HG02840 (cell line): ENCODE measurements around the gene TPCN2.
"Not testable (repeated sequence)": the region's sequence is repeated elsewhere in the genome, so short reads cannot be mapped to it uniquely, and the experiment has no call there.

Source experiments
- ATAC-seq: cut with Tn5 transposase; IDR thresholded peaks from one replicate; pipeline ENCODE4 v1.9.1; 2021; ENCODE audit warnings: mild to moderate bottlenecking, moderate library complexity, moderate number of reproducible peaks; ENCODE audit not compliant: unreplicated experiment, low FRiP score

TPCN2 gene

DNA sequence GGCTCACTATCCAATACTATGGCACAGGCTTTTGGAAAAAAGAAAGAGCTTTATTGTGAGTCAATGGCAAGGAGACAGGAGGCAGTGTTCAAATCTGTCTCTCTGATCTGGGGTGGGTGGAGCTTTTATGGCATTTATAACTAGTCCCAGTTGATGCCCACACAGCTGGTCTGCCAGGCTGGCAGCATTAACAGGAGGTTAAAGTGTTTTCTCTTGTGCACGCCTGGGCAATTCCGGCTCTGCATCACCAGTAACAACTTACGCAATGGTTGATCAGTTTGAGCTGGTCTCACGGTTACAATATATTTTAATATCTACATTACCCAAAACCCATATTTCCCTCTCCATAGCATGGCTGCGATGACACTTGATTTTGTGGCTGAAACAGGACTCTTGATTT is 91.9 kb downstream of the TPCN2 start:
- ATAC-seq, result no peak

DNA sequence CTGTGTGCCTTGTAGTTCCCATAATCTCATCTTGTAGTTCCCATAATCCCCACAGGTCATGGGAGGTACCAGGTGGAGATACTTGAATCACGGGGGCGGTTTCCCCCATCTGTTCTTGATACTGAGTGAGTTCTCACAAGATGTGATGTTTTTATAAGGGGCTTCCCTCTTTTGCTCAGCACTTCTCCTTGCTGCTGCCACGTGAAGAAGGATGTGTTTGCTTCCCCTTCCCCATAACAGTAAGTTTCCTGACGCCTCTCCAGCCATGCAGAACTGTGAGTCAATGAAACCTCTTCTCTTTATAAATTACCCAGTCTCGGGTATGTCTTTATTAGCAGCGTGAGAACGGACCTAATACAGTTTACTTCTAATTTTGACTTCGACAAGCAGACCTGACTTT is 93.0 kb downstream of the TPCN2 start:
- no peak for ATAC-seq

DNA sequence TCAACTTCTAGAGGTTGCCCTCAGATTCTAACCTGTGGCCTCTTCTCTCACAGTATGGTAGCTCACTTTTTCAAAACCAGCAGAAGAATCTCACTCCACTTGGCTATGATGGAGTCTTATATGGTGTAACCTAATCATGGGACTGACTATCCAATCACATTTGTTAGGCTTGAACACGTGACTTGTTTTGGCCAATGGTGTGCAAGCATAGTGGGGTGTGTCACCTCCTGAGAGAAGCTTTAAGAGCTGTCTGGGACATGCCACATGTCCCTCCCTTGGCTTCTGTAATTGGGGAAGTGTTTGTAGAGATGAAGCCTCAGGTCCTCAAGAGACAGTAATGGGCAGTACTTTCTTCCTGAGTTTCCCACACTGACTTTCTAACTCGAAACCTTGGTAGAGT is 94.2 kb downstream of the TPCN2 start:
- no peak for ATAC-seq

DNA sequence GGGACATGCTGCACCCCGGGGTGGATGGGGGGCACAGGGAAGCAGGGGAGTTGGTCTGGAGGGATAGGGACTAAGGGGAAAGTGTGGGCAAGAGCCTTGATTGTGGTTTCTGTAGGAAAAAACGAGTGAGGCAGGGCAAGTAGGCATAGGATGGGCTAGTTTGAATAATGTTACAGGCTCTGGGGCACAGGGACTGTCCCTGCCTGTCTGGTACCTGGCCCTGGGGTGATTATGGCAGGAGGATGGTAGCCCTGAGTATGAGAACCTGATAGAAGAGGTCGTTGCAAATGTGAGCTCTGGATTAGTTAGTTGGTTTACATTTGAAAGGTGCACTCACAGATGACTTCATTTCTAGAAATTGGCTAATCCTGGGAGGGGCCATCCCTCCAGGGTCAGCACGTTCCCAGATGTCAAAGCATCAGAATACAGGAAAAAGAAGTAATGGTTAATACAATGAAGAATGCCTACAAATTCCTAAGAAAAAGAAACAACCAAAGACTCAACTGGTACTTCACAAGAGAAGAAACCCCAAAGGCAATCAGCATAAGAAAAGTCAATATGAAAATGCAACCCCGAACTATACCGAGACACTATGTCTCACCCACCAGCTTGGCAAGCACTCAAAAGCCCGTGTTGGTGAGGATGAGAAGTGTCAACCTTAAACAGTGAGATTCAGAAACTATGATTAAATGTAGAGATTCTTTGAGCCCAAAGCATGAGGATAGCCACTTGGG is 95.8 kb downstream of the TPCN2 start:
- ATAC-seq, result no peak

DNA sequence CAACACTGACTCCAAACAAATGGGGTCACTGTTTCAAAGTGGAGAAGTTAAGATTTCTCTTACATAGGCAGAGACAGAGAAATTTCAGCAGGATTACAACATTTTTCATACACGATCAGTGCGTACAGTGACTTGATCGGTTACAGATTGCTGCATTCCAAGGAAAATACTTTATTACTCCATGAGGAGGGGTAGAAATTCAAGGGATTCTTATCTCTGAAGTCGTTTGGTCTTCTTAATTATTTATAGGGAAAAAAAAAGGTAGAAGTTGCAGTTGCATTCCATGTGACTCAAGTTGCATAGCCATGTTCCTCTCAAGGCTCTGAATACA is 96.3 kb downstream of the TPCN2 start:
- no peak for ATAC-seq

DNA sequence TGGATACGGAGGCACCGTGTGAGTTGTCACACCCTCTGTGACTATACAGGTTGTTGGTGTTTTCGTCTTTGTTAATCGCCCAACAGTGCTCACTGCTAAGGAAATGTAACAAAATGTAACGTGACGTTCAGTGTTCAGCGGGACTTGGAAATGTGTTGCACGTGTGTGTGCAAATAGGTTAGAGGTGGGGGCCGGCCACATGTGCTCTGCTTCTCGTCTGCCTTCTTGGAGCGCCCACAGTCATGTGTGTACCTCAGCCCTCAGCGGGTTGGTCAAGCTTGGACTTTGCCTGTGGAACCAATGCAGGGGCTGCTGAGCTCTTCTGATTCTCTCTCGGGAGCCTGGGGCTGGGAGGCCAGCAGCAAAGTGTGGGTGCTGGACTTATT is 99.6 kb downstream of the TPCN2 start:
- no peak for ATAC-seq

DNA sequence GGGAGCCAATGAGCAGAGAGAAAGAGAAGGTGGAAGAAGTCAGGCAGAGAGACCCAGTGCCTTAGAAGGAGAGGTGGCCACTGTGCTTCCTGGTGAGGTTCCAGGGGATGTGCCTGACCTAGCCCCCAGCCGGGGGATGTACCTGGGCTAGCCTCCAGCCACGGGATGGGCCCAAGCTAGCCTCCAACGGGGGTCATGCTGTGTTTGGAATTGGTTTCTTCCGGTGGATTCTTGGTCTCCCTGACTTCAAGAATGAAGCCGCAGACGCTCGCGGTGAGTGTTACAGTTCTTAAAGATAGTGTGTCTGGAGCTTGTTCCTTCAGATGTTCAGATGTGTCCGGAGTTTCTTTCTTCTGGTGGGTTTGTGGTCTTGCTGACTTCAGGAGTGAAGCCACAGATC is 100.1 kb downstream of the TPCN2 start:
- ATAC-seq, result no peak

DNA sequence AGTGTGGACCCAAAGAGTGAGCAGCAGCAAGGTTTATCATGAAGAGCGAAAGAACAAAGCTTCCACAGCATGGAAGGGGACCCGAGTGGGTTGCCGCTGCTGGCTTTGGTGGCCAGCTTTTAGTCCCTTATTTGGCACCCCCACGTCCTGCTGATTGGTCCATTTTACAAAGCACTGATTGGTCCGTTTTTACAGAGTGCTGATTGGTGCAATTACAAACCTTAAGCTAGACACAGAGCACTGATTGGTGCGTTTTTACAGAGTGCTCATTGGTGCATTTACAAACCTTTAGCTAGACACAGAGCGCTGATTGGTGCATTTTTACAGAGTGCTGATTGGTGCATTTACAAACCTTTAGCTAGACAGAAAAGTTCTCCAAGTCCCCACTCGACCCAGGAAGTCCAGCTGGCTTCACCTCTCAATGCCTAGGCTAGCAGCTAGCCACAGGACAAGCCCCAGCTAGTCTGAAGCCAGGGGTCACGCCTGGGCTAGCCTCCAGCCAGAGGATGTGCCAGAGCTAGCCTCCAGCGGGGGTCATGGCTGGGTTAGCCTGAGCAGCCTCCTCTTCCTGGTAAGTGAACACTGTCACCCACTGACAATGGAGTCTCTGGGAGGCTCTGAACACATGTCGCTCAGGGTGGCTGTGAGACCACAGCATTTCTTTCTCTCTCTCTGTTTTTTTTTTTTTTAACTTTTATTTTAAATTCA is 100.8 kb downstream of the TPCN2 start:
- not testable (repeated sequence) for ATAC-seq

DNA sequence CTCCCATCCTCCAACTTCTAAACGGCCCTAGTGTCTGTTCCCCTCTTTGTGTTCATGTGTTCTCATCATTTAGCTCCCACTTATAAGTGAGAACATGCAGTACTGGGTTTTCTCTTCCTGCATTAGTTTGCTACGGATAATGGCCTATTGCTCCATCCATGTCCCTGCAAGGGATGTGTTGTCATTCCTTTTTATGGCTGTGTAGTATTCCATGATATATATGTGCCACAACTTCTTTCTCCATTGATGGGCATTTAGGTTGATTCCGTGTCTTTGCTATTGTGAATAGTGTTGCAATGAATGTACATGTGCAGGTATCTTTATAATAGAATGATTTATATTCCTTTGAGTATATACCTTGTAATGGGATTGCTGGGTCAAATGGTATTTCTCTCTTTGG is 101.4 kb downstream of the TPCN2 start:
- no peak for ATAC-seq

DNA sequence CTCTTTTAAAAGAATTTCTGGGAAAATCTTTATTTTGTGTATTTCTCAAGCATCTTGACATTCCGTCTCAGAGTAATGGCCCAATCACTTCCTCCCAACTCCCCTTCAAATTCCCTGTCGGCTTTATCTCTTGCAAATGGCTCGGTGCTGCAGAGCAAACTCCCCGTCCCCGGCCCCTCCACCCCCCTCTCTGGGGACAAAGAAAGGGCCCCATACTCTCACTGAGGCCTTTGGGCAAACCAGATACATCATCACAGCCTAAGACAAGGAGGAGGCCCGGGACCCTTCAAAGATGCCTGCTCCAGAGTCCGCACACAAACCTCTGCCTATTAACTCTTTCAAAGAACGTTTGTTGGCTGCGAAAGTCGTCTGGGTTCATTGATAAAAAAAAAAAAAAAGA is 103.1 kb downstream of the TPCN2 start:
- ATAC-seq, result no peak

DNA sequence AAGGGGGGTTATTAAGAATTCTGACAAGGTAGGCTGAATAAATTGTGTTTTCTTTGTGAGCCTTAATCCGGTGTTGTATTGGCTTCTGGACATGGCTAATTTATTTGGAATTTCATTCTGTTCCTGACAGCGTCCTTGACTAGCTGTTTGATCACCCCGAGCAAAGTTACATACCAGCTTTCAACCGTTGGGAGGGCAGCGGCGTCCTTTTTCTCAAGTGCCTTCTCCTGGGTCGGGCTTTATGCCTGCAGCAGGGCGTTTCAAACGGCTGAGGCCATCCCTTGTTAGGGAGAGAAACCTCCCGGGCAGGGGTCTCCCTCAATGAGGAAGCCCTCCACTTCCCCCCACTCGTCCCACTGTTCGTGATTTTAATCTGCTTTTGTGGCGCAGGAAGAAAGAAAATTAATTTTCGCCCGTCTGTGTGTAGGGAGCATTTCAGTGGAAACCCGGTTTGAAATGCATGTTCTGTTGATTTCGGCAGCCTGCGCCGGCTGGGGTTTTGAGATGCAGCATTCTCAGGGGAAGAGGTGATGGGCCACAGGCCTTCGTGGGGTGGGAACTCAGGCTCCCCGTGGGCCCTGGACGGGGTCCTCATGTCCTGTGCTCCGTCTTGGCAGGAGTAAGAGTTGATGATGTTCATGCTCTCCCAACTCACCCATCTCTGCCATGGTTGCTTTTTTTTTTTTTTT is 104.1 kb downstream of the TPCN2 start:
- ATAC-seq, result no peak

DNA sequence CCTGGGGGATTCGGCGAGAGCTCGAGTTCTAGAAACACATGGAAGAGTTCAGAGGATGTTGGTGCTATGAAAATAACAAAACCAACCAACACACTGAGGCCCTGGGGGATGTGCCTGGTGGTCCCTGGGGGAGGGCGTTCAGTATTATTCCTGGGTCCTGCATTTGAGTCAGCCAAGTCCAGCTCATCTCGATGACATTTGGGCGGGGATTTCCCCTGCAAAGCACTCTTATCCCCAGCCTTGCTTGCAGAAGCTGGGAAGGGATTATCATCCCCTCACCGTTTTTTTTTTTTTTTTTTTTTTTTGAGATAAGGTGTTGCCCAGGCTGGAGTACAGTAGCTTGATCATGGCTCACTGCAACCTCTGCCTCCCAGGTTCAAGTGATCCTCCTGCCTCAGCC is 104.9 kb downstream of the TPCN2 start:
- no peak for ATAC-seq

DNA sequence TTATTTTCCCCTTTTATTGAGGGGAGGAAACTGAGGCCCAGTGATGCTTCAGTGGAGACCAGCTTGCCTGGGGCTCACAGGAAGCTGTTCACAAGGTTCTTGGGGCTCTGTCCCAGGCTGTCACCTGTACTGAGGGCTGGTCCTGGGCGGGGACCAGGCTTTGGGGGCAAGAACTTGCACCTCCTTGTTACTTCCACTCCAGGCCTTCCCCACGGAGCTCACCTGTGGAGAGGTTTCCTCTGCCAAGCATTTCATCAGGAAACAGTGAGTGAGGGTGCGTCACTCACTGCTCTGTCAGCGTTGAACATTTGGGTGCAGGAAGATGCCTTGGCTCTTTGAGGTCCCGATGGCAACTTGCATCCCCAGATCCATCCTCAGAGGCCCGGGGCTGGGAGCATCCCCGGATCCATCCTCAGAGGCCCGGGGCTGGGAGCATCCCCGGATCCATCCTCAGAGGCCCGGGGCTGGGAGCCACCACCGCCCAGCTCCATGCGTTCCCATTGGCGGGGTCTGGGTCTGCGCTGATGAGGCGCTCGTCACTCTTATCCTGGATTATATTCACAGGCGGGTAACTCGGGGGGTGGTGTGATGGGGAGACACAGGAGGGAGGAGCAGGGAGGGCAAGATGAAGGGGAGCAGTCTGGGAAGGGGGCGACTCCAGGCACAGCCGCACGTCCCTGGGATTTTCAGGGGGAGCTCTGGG is 105.6 kb downstream of the TPCN2 start:
- no peak for ATAC-seq

DNA sequence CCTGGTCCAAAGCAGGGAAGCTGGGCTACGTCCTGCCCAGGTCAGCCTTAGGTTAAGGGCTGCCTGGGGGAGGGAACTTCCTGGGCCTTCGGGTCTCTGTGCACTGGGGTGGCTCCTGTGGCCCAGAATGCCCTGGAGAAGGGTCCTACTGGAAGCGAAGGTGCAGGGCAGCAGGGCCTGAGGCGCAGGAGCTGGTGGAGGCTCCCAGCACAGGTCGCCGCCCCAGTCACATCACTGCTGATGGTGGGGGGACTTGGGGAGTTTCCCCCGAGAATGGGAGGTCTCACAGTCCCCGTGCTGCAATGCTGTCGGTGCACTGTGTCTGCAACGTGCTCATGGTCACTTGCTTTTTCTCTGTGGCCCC is 106.2 kb downstream of the TPCN2 start:
- no peak for ATAC-seq

DNA sequence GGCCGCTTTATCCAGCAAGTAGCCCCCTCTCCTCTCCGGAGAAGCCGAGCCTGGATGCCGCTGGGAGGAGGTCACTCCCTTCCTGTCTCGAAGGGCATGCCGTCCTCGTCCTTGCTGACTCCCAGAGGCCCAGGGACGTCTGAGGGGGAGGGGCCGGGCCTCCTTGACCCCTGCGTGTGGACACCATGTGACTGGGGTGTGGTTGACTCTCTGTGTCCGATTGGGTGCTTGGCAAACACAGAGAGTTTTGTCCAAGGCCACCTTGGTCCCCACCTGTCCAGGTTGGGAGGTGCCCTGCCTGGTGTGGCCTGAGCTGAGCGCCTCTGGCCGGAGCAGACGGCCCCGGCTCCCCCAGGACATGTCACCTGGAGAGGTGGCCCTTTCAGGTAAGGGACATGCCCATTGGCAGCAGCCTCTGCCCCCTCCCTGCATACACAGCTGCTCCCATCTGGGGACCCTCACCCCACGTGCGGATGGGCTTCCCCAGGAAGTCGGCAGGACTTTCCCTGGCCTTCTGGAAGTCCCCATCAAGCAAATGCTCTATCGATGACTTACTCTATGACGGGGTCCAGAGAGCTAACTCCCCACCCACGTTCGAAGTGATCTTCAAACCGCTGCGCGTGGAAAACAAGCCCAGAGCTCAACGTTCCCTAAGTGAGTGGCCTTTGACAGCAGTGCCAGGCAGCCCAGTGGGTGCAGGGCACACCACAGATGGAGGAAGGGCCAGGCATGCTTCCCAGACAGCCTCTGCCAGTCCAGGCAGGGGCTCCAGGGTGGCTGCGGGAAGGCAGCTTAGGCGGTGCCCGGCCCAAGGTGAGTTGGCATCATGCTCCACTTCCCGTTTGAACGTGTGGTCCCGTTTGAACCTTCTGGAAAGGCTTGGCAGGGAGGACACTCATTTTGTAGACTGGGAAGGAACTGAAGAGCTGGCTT is 106.8 kb downstream of the TPCN2 start, which contains the start of gene SMIM38:
Gene SMIM38 (plus strand): TSS at position 634 of the 933 bp plus-strand sequence. CDS start 1,912 bp downstream, outside the sequence.
- ATAC-seq, result no peak

DNA sequence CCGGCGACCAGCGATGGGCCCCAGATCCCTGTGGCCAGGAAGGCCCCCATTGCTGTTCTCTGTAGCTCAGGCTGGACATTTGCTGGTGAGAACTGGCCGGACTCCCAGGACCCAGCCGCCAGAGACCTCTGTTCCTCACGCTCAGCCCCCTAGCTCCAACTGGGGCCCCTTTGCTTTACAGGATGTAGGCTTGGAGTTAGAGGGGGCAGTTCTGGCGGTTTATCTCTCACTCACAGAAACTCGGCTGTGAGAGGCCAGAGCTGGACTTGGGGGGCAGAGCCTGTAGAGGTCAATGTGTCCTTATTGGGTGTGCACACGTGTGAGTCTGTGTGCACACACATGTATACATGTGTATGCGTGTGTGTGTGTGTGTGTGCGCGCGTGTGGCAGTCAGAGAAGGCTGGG is 107.5 kb downstream of the TPCN2 start:
- ATAC-seq, result no peak

DNA sequence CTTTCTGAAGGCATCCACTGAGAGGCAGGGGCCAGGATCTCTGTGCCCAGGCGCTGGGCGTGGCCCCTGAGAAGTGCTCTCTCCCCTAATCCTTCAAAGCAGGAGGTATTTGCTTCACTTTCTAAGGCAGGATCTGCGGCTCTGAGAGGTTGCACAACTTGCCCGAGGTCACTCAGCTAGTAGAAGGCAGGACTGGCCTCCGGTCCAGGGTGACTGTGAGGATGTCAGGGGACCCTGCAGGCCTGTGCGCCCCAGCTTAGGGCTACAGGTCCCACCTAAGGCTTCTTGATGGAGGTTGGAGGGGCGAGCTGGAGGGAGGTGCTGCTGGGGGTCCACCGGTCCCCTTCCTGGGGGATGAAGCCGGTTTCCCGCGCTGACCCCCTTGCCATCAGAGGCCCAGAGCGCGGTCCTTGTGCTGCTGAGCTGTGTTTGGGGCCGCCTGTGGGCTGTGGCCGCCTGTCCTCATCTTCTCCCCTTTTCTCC is 108.0 kb downstream of the TPCN2 start:
- ATAC-seq, result no peak

DNA sequence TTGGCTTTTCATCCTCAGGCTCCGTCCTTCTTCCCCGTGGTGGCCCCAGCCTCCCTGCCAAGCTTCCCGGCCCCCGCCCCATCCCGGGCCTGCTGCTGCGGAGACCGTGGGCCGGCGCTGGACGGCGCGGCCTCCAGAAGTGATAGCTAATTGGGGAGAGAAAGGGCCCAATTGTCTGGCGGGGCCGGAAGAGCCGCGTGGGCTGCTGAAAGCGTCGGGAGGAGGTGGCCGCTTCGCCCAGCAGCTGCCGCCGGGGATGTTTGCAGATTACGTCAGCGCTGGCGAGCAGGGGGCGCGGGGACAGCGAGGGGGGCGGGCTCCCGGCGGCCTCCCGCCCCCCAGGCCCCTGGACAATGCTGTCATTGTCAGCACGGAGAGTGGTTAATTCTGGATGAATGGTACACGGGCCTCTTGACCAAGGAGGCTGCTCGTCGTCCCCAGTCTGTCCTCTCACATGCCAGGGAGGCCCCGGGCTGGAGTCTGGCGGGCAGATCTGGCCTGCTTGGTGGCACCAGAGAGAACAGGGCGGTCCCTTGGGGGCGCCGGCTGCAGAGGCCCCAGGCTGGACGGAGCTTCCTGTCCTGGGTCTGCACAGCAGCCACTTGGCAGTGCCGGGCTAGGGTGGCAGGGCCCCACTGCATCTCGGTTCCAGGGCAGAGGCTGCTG is 108.6 kb downstream of the TPCN2 start:
- ATAC-seq, result no peak

DNA sequence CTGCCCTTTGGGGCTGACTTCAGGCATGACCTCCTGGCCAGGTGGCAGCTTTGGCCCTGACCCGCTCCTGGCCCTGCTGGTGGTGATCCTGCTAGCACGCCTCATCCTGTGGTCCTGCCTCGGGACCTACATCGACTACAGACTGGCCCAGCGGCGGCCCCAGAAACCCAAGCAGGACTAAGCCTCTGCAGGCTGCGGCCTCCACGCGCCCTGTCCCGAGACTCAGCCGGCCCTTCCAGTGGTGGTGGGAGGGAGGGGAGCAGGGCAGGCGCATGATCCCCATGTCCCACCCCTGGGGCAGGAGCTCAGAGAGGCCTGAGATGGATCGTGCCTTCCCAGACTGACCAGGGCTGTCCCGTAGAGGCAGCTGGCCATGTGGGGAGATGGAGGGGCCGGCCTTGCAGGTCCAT is 109.1 kb downstream of the TPCN2 start:
- ATAC-seq, result no peak
